ENCODE data around the gene ANXA1.

DNA sequence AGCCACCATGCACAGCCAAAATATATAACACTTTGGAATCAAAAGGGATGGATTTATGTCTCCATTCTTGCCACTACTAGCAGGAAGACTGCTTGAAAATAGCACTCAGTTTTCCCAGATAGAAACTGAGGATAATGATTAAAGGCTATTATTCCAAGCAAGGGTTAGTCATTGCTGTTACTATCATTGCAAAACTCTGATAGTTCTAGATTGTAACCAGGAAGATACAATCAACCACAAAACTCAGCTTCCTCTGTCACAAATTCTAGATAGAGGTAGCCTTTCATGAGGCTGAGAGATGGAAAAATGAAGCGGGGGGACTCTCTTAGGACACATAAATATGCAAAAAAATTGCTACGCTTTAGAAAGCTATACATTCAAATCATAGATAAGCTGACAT is 3.1 kb downstream of the ANXA1 start:
- no peak for TF ChIP-seq EZH2 (optimal IDR thresholded peaks at IDR 0.05; ENCODE audit: low read depth, low read length)
- TF ChIP-seq, protein P1, sequence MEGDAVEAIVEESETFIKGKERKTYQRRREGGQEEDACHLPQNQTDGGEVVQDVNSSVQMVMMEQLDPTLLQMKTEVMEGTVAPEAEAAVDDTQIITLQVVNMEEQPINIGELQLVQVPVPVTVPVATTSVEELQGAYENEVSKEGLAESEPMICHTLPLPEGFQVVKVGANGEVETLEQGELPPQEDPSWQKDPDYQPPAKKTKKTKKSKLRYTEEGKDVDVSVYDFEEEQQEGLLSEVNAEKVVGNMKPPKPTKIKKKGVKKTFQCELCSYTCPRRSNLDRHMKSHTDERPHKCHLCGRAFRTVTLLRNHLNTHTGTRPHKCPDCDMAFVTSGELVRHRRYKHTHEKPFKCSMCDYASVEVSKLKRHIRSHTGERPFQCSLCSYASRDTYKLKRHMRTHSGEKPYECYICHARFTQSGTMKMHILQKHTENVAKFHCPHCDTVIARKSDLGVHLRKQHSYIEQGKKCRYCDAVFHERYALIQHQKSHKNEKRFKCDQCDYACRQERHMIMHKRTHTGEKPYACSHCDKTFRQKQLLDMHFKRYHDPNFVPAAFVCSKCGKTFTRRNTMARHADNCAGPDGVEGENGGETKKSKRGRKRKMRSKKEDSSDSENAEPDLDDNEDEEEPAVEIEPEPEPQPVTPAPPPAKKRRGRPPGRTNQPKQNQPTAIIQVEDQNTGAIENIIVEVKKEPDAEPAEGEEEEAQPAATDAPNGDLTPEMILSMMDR (IDR thresholded peaks at IDR 0.05; ENCODE audit: low read length), result no peak

Measured in MM.1S (cell line).